NCI-H510A (cell line): ENCODE measurements around the gene PLA2G2D.

Source experiments
- DNase-seq: peaks from one replicate; lab custom pipeline; 2025; lab: John Stamatoyannopoulos, UW

The PLA2G2D gene

GRCh38 chr1:20086800-20087199 lies 32.5 kb downstream of the PLA2G2D start:
- DNase-seq = no peak

GRCh38 chr1:20083178-20083944 lies 36.0 kb downstream of the PLA2G2D start:
- DNase-seq = no peak

DNA sequence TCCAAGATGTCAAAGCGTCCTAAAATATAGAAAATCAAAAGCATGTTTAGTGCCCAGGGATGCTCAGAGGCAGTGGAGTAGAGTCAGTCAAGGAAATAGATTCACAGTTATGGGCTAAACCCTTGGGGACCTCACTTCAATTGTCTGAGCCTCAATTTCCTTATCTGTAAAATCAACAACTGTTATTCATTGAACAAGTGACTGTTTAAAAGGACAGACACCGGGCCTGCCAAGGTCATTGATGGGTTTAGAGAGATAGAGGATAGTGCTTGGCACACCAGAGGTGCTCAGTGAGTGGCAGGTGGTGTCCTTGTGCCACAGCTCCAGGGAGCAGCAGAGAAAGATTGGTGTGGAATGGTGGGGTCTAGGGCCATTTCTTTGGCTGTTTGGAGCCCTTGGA lies 36.6 kb downstream of the PLA2G2D start:
- no peak for DNase-seq

DNA sequence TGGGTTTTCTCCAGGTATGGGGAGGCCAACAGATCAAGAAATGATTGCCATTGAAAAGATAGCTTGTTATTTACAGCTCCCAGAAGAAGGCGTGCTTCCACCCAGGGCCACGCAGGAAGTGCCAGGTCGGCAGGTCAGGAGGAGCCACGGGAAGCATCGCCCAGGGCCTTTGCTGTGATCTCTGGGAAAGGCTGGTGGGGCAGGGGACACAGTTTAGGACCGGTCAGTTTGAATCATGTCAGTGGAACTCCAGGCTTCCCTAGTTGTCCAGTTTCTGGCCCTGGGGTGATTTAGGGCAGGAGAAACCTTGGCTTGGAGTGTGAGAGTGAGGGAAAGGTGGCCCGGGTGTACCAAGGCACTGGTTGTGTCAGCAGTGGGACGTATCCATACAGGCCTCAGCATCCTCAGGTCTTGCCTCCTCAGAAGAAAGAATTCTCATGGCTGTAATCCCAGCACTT lies 38.0 kb downstream of the PLA2G2D start:
- DNase-seq = no peak

DNA sequence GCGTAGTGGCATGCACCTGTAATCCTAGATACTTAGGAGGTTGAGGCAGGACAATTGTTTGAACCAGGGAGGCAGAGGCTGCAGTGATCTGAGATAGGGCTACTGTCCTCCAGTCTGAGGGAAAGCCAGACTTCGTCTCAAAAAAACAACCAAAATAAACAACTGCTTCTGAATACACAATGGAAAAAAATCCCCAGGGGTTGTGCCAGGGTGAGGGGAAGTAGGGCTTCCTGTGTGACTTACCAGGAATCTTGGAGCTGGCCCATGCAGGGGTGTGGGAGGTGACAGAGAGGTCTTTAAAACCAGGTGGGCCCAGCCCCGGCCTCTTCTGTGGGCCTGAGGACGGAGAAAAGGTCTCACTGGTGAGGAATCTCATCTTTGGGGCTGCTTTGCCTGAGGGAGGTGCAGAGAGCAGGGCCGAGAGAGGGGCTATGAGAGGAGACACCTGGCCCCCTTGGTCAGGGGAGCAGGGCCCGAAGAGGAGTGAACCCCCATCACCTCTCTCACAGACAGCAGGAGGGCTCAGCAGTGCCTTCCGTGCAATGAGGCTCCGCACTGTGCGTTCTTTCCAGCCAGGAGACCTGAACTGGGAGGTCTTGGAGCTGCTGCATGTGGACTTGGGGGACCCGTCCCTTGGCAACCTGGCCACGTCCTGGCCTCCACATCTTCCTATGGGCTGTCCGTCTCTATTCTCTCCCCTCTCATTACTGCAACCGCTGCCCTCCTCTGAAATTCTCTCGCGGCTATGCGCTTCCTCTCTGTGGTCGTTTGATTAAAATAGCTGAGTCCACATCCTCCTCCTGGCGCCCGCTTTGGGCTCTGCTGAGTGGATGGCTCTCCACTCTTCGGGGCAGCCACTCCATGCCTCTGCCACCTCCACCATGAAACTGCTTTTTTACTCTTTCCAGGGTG lies 38.6 kb downstream of the PLA2G2D start:
- DNase-seq = no peak

DNA sequence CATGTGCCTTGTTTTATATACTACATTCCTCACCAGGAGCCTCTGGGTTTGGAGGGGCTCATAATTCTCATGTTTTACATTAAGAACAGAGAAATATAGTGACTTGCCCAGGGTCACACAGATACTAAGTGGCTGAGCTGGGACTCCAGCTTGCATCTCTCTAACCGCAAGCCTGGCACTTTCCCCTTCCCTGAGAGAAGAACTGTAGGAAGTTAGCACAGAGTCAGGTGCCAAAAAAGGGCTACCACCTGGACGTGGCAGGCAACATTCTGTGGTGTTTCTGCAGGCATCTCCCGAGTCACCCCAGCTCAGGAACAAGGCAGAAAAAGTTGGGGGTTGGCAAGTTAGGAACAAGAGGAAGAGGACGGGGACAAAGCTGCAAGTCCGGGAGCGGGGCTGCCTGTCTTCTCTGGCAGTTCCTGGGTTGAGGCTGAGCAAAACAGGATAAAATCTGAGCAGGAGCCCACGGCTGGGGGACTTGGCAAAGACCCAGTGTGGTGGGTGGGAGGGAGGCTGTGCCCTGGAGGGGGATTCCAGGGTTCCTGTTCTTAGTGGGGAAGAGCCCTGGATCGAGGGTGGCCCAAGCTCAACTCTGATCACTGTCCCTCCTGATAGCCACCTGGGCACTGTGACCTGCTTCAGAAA lies 39.6 kb downstream of the PLA2G2D start:
- DNase-seq = no peak

- no peak for DNase-seq
Measured at GRCh38 chr1:20078711-20079110, 40.6 kb downstream of the PLA2G2D start.

GRCh38 chr1:20078171-20078651 lies 41.1 kb downstream of the PLA2G2D start:
- no peak for DNase-seq

- no peak for DNase-seq
Measured at GRCh38 chr1:20076710-20077461, 42.5 kb downstream of the PLA2G2D start.

GRCh38 chr1:20076223-20076622 lies 43.1 kb downstream of the PLA2G2D start:
- no peak for DNase-seq

GRCh38 chr1:20075345-20075744 lies 44.0 kb downstream of the PLA2G2D start:
- no peak for DNase-seq

DNA sequence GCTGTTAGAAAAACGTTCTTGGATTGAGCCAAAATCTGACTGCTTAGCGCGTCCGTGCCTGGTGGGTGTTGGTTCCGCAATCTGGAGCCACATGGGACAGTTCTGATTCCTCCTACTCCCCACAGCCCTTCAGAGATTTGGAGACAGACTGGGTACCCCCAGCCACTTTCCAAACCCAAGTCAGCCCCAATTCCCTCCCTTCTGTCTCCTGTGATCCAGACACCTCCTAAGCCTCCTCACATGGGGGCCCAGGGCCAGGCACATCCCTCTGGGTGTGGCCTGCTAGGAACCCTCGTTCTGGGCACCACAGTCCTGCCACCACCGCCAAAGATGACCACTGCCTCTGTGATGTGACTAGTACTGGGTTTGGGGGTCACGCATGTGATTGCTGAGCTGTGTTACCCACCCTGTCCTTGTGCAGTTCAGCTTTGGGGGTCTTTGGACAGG lies 44.6 kb downstream of the PLA2G2D start:
- DNase-seq = no peak

DNA sequence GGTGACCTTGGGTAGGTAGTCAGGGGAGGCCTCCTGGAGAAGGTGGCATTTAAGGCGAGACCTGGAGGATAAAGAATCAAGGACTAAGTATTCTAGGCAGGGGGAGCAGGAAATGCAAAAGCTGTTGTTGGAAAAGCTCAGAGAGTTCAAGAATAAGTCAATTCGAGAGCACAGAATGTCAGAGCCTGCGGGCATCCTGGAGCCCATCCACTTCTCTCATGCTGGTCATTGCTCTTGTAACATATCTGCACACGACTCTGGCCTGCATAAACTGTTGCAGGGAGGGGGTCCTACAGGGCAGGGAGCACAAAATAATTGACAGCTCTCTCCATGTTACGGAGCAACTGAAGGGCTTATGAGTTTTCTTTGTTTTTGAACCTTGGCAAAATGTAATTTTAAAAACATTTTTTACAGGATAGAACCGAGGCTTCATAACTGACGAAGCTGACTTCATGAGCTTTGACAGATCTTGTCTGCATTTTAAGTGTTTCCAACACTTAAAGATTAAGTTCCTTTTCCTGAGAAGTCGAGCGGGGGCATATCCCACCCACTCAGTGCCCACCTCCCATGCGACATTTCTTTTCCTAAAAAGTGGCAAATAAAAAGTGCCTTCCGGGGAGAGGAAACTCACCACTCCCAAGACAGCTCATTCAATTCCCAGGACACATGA lies 45.1 kb downstream of the PLA2G2D start:
- no peak for DNase-seq

DNA sequence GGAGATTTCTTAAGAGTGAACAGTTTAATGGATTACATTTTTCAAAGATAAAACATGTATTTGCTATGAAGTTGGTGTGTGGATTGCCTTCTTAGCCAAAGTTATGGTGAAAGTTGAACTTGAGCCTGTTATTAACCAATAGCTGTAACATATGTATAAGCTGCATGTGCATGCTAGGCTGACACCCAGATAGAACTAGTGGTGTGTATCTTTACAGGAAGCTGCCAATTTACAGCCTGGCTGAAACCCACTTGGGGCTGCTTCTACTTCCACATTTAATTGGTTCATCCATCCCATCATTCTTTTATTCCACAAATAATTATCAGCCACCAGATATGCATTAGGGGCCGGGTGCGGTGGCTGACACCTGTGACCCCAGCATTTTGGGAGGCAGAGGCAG lies 46.1 kb downstream of the PLA2G2D start:
- no peak for DNase-seq

- no peak for DNase-seq
Measured at GRCh38 chr1:20072771-20073170, 46.6 kb downstream of the PLA2G2D start.

DNA sequence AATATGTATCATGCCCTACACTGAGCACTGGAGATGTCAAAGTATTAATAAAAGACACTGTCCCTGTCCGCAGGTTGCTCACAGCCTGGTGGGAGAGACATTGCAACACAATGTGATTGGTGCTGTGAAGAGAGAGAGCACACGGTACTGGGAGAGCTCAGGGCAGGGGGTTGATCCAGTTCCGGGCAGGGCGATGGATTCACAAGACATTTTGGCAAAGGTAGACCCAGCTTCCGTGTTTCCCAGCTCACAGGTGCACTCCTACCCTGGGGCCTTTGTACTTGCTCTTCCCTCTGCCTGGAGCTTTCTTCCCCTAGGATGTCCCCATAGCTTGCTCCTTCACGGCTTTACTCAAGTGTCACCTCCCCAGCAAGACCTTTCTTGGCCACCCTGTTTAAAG lies 47.9 kb downstream of the PLA2G2D start:
- DNase-seq = no peak

DNA sequence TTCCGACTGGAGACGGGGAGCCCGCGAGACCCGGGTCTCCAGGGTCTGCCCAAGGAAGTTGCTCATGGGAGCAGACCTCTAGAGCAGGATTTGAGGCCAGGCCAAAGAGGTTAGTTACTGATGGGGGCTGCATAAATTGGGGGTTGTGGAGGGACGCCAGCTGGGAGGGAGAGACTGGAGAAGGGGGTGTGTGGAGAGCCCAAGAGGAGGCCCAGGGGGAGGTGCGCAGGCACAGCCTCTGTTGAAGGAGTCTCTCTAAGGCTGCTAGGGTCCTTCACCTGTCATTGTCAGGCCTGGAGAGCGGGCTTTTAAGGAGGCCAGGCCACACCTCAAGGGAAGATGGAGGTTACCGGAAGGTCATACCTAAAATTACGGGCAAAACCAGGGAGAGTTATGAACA lies 49.0 kb downstream of the PLA2G2D start:
- no peak for DNase-seq

DNA sequence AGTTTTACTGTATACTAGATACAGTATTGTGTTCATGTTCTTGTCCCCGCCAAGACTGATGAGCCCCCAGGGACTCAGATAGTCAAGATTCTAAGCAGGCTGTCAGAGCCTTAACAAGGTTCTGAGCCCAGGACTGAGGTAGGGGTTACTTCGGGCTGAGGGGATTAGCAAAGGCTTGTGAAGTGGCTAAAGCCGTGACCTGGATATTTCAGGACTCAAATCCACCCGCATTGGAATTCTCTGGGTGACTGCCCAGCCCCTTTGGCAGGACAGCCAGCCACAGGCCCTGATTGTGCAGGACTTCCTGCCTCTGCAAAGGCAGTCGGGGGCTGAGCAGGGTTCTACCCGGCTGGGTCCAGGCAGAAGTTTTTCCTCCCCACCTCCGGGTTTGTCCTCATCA lies 49.5 kb downstream of the PLA2G2D start, which contains the start of gene PLA2G5:
PLA2G5 (plus strand) TSS at position 321 of the 400 bp plus-strand sequence. CDS start 14,637 bp downstream, outside the sequence.
- no peak for DNase-seq

DNA sequence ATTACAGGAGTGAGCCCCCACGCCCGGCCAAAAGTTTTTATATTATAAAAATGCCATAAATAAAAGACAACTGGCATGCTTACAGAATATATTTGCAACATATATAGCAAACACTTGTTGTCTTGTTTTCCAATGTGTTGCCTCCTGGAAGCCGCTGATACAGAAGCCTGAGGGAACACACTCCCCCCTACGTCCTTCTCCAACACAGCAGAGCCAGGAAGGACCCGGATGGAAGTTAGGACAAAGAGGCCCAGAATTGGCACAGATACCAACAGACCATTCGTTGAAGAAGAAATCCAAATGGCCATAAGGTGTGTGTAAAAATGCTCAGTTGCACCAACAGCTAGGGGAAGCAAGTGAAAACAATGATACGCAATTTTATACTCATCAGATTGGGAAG lies 50.6 kb downstream of the PLA2G2D start:
- no peak for DNase-seq

- DNase-seq = no peak
Measured at GRCh38 chr1:20063861-20064292, 55.5 kb downstream of the PLA2G2D start.
